Ramos (cell line): Measurements from ENCODE around the gene CALR3.

Experiments
- in situ Hi-C: fragments of 300-500 bp; cut with MboI; formaldehyde crosslinking; loops from one replicate; pipeline ENCODE4 v1.14.3; 2022; ENCODE audit warnings: low sequenced_read_pairs; ENCODE audit not compliant: unreplicated experiment

Gene CALR3

GRCh38 chr19:16435238-16435917 is 60.6 kb downstream of the CALR3 start:
- in situ Hi-C loops: no loop called here

- in situ Hi-C loops: no loop called here
Measured at GRCh38 chr19:16433986-16434385, 62.0 kb downstream of the CALR3 start.

- in situ Hi-C loops: no loop called here
Measured at GRCh38 chr19:16429759-16430091, 66.2 kb downstream of the CALR3 start.

- in situ Hi-C loops: no loop called here
Measured at GRCh38 chr19:16429066-16429758, 66.8 kb downstream of the CALR3 start.
